ENCODE measurements around the gene TLE2.

DNA sequence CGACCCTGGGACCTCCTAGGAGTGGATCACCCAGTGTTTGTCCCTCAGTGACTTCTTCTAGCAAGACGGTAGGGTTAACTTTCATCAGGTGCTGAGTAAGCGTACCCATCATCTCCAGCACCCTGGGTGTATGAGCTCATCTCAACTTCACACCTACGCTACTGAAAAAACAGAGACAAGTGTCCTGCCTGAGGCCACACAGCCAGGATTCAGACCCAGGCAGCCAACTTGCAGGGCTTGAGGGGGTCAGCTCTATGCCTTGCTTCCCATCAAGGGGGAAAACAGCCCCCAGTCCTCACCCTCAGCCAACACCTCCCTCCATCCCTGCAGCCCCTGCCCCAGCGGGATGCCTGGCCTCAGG, 4.6 kb downstream of the TLE2 start:
- no peak for TF ChIP-seq CEBPB (IDR thresholded peaks at IDR 0.05)
- TF ChIP-seq, protein P1, sequence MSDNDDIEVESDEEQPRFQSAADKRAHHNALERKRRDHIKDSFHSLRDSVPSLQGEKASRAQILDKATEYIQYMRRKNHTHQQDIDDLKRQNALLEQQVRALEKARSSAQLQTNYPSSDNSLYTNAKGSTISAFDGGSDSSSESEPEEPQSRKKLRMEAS (IDR thresholded peaks at IDR 0.05) = no peak
- no peak for TF ChIP-seq YY1 (IDR thresholded peaks at IDR 0.05; ENCODE audit: low read depth)
- TF ChIP-seq RAD21 (IDR thresholded peaks at IDR 0.05; ENCODE audit: low read depth) = no peak
- TF ChIP-seq, protein P2, sequence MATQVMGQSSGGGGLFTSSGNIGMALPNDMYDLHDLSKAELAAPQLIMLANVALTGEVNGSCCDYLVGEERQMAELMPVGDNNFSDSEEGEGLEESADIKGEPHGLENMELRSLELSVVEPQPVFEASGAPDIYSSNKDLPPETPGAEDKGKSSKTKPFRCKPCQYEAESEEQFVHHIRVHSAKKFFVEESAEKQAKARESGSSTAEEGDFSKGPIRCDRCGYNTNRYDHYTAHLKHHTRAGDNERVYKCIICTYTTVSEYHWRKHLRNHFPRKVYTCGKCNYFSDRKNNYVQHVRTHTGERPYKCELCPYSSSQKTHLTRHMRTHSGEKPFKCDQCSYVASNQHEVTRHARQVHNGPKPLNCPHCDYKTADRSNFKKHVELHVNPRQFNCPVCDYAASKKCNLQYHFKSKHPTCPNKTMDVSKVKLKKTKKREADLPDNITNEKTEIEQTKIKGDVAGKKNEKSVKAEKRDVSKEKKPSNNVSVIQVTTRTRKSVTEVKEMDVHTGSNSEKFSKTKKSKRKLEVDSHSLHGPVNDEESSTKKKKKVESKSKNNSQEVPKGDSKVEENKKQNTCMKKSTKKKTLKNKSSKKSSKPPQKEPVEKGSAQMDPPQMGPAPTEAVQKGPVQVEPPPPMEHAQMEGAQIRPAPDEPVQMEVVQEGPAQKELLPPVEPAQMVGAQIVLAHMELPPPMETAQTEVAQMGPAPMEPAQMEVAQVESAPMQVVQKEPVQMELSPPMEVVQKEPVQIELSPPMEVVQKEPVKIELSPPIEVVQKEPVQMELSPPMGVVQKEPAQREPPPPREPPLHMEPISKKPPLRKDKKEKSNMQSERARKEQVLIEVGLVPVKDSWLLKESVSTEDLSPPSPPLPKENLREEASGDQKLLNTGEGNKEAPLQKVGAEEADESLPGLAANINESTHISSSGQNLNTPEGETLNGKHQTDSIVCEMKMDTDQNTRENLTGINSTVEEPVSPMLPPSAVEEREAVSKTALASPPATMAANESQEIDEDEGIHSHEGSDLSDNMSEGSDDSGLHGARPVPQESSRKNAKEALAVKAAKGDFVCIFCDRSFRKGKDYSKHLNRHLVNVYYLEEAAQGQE (IDR thresholded peaks at IDR 0.05; ENCODE audit: low read depth) = no peak

All from Ishikawa (cell line).